CD4-positive, alpha-beta T cell treated with Interleukin-6 at 100 ng/mL for 8 hours (primary cell): ENCODE measurements around the gene NAP1L5.

Experiments used
- DNase-seq: peaks from one replicate; pipeline ENCODE4 v3.0.0-alpha.2; 2020; ENCODE audit warnings: mixed read lengths, low spot score

Gene NAP1L5

DNA sequence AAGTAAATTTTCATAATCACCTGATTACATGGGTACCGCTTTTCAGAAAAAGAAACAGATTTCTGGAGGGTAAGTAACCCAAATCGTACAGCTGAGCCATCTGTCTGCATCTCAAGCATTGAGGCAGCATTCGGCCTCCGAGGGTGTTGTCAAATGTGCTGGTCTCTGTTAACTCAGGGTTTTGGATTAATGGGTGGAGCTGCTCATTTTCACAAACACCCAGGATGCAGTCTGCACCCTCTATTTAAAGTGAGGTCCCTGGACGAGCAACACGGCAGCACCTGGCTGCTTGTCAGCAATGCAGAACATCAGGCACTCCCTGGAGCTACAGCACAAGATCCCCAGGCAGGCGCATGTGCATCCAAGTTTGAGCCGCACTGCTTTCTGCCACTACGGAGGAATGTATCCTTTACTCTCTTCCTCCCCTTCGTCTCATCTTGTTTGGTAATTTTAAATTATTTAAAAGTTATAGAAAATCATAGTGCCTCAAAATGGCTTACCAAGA, 24.7 kb upstream of the NAP1L5 start:
- DNase-seq, result no peak

DNA sequence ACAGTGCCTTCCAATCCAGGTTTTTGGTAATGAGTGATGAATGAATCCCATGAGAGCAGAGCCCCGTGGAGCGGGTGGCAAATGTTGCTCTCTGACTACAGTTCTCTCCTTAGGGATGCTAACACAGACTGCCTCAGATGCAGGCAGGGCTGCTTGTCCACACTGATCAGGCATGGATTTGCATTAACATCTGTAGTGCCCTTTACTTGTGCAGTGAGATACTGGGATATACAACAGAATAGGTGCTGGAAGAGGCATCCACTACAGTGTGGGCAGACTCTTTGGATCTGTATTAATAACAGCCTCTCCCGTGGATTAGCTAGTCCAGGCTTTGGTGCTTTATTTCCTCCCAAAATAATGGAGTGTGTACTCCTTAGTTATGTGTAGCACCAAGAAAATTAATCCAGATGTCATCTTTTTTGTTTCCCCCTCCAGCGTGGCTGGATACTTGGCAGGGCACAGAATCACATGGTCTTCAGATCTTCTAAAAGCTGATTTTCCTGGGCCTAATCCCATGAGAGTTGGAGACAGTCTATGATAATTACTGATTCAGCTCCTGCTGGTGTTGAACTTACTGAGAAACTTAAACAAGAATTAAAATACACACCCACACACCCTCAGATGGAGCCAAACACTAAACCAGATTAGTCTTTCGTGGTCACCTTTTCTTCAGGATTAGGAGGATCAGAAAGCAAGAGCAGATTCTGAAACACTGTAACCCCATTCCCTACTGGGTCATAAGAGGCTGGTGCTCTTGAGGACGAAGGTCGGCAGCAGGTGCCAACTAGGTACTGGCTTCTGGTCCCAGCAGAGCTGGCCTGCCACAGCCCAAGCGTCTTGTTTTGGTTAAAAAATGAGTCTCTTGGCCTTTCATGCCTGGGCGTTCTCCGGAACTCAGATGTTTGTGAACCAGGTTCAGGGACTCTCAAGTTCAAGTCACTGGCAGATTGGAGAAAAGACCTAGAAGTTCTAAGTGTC, 23.1 kb upstream of the NAP1L5 start:
- no peak for DNase-seq

DNA sequence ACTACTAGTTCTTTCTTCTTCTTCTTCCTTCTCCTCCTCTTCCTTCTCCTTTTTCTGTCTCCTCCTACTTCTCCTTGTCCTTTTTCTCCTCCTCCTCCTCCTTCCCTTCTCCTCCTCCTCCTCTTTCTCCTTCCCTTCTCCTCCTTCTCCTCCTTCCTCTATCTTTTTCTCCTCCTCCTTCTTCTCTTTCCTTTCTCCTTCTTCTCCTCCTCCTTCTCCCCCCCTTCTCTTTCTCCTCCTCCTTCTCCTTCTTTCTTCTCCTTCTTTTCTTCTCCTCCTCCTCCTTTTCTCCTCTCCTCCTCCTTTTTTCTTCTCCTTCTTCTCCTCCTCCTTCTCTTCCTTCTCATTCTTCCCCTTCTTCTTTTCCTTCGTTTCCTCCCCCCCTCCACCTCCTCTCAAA, 21.8 kb upstream of the NAP1L5 start:
- DNase-seq, result no peak

DNA sequence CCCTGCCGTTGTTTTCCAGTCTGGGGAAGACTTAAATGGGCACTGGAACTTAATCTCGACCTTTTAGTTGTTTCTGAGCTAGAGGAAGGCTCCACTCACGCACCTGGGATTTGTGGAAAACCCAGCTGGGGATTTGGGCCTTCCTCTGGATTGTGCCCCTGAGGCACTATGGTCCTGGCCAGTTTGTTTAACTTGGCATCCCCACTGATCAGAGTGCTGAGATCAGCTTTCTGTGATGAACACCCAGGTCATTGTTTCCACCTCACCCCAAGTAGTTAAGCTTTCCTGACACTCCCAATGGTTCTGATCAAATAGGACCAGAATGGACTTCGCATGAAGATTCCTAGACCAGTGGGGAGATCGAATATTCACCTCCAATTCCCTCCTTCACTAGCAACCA, 20.5 kb upstream of the NAP1L5 start:
- DNase-seq, result no peak

DNA sequence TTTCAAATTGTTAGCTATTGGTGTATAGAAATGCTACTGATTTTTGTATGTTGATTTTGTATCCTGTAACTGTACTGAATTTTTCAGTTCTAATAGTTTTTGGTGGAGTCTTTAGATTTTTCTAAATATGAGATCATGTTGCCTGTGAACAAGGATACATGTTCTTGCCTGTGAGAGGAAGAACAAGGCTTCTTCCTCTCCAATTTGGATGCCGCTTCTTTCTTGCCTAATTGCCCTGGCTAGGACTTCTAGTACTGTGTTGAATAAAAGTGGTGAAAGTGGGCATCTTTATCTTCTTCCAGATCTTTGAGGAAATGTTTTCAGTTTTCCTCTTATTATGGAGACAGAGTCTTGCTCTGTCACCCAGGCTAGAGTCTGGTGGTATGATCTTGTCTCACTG, 16.2 kb upstream of the NAP1L5 start:
- DNase-seq, result no peak

DNA sequence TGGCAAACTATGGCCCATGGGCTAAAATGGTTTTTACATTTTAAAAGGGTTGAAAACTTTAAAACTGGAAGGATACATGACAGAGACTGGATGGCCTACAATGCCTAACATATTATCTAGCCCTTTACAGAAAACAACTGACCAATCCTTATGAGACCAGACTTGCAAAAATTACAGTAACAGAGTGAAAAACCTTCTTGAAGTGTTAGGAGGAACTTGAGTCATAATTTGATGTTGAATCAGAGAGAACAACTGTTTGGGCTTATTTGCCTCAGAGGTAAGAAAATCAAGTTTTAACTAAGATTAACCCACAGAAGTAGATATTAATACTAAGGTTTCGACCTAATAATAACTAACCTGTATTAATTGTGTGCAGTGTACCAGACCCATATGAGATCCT, 12.4 kb upstream of the NAP1L5 start:
- no peak for DNase-seq

DNA sequence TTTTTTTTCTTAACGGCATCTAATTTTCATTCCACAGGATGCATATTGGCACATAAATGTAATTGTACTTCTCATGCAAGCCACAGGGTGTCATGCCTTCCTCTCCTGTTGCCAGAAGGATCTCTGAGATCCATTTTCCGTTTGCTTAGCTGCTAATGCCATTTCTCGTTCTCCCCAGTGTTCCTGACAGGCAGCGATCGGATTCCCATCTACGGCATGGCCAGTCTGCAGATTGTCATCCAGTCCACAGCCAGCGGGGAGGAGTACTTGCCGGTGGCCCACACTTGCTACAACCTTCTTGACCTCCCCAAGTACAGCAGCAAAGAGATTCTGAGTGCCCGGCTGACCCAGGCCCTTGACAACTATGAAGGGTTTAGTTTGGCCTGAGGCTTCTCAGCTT, 8.9 kb upstream of the NAP1L5 start:
- no peak for DNase-seq

DNA sequence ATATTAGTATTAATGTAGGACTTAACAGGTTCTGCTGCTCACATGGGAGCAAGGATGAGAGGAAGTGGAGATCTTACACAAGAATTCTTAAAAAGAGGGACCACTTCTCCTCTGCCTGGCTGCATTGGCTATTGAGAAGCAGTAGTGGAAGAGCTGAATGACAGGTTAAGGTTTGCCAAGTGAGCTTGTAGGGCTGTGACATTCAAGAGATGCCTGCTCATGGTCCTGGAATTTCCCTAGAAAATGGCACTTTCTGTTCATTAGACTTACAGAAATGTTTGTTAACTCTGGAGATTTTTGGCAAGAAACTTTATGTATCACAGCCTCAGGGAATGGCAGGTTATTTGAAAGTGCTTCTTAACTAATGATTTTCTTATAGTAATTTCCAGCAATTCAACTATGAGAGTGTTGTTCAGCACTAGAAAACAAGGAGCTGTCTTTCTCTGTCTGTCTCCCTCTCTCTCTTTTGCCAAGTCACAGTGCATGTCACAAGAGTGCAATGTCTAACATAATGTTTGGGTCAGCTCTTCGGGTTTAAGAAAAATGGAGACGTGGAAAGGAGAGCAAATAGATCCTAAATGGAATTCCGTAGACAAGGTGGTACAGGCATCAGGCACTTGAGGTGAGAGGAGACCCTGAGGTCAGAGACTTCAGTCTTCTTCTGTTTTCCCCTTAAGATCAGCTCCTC, 8.3 kb upstream of the NAP1L5 start:
- no peak for DNase-seq

DNA sequence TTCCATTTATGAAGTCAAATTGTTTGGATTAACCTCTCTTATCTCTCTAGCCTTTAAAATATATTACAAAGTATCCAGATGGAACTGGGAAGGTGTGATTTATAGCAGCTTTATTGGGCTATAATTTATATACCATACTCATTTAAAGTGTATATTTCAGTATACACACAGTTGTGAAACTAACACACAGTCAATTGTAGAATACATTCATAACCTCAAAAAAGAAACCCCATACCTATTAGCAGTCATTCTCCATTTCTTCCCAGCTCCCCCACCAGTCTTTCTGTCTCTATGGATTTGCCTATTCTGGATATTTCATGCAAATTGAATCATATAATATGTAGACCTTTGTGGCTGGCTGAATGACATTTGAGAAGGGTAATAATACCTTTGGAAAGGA, 7.6 kb upstream of the NAP1L5 start:
- DNase-seq, result no peak

DNA sequence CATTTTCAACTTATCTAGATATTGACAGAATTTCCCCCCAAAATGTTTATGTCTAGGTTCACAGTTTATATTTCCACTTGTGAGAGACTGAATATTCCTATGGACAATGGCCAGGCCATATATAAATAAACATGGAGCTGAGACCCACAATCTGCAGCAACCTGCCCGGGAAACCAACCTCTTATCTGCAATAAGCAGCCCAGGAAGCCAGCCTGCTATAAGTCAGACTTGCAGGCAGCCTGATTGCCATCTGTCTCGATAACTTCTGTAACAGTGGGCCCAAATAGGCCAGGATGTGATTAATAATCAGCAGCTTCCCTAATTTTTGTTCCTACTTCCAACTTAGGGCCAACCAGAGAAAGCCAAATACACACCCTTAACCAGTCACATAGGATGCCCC, 5.2 kb upstream of the NAP1L5 start:
- no peak for DNase-seq

DNA sequence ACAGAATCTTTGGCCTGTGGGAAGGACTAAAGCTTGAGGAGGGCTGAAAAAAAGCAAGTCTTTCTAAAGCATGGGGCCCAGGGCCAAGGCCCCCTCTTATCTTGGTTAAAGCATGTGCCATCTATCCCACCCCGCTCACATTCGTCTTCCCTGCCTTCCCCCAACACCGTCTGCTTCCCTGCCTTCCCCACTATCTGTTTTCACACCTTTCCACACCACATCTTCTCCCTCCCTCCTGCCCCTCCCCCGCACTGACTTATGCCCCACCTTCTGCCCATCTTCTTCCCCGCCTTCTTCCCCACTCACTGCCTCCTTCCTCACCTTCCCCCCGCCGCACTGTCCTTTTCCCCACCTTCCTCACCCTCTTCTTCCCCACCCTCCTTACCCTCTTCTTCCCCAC, 890 bp upstream of the NAP1L5 start:
- DNase-seq, result no peak

DNA sequence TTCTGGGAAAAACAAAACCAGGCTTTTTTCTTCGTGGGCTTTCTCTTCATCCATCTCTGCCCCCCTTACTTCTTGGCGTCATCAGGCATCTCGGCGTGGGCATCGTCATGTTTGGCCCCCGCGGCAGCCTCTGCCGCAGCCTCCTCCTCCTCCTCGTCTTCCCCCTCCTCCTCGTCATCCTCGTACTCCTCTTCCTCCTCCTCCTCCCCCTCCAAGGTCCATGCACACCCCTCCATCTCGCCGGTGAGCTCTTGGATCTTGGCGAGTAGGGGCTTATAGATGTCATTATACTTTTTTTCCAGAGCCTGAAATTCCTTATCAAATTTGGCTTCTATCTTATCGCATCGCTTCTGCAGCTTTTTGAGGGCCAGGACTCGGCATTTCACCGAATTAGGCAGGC, 488 bp downstream of the NAP1L5 start:
- no peak for DNase-seq

DNA sequence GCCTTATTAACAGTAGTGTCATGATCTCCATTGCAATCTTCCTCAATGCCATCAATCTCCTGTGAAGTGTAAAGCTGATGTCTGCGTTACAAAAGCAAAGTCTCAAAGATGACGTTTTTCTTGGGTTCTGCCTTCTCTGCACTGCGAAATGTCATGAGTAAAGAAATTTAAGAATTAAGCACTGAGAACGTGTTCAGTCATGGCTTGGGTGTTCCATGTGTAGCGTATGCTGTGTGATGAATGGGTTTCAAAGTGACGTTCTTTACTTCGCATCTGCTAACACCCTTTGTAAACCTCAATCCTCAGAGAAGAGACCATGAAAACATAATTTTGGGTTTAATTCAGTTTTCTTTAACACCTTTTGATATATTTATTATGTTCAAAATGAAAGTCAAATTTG, 999 bp downstream of the NAP1L5 start:
- DNase-seq, result no peak

DNA sequence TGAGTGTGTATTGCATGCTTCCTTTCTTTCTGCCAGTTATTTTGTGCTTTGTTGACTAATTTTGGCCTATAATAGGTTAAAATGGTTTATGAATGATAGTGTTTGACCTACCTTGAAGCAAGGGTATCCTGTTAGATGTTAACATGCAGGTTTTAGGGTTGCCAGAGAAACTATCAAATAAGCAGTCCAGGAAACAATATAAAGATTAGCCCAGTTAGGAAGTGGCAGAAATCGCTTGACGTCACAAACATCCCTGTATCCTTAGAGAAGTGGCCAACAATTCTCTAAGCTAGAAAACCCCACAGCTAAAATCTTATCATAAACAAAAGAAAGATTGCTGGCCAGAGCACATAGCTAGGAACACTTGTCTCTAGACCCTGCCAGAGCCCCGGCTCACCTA, 3.8 kb downstream of the NAP1L5 start:
- DNase-seq, result no peak

DNA sequence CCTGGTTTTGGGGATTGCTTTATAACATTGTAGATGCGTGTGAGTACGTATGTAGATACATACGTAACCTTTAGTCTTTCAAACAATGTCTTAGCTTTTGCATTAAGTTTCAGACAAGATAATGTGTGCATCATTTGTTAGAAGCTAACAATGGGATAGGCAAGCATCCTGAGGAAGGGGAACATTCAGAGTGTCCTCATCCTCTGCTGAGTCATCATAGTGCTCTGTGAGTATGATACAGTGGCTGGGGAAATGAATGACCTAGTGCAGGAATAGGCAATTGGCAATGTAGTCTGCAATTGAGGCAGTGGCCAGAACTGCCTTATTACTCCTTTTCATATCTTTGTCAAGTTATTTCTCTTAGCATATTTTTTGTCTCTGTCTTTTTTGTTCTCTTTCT, 7.3 kb downstream of the NAP1L5 start:
- no peak for DNase-seq

DNA sequence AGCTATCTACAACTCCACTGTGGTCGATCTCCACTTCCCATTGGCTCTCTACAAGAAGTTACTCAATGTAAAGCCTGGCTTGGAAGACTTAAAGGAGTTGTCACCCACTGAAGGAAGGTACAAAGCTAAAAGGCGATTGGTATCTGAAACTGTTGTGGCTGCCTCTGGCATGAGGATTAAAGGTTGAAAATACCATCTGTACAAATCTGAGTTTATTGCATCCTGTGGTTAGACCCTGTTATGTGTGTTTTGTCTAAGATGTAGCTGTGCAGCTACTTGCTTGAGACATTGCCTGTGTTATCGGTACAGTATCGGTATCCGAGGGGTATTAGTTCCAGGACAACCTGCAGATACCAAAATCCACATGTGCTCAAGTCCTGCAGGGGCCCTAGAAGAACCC, 16.4 kb downstream of the NAP1L5 start:
- DNase-seq, result no peak

DNA sequence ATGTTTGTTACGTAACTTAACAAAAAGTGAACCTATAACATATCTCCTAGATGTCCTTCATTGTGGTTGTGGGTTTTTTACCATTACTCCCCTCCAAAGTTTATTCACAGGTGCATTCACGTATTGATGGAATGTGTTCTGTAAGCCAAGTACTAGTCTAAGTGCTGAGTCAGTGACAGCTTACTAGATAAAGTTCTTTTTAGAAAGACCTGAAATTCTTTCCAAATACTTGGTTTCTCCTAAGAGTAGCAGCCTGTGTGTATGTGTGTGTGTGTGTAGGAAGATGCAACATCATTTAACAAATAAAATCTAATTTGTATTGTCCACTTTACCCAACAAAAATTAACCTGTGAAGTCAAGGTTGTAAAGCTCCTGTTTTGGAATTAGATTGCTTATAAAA, 22.1 kb downstream of the NAP1L5 start:
- DNase-seq, result no peak

DNA sequence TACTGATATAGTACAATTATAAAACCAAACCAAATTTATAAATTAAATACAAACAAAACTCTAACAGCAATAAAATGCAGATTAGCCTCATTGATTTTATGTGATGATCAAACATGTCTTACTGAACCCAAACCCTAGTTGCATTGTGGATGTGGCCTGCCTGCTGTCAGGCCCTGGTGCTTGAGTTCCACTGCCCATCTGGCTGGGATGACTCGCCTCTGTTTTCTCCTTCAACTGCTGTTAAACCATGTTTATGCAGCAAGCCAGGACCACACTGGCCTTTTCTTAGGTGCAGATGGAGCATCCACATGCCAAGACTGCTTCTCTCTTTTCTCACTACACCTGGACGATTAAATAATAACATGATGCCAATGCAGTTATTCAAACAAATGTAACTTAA, 22.6 kb downstream of the NAP1L5 start:
- DNase-seq, result no peak

DNA sequence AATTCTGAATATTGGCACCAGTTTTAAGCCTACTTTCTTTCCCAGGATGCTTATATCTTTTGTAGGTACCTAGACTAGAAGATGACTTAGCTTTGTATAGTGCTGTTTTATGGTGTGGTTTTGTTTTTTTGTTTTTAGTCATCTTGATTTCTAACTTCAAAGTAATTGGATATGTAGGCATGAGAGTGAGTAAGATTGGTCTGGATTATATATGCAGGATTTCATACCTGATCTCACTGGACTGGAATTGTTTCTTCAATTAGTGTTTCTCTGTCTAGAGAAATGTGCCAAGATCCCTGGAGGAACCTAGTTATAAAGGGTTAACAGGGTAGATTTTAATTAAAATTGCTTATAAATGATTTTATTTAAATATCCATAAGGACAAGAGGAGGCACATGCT, 23.1 kb downstream of the NAP1L5 start:
- no peak for DNase-seq

DNA sequence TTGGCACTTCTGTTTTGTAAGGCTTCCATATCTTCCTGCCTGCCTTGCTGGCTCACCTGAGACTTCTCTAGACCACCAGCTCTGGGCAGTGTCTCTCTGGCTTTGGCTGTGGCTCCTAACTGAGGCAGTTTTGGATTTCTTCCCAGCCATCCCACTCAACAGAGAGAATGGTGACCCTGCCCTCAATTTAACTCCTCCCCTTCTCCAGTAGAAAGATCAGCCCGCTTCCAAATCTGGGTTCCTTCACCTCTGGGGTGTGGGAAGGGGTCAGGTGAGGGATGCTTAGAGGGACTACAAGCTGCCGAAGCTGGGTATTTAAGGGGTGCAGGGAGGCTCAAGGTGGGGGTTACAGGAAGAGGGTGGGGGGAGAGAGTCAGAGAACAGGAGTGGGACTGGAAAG, 23.7 kb downstream of the NAP1L5 start:
- no peak for DNase-seq

DNA sequence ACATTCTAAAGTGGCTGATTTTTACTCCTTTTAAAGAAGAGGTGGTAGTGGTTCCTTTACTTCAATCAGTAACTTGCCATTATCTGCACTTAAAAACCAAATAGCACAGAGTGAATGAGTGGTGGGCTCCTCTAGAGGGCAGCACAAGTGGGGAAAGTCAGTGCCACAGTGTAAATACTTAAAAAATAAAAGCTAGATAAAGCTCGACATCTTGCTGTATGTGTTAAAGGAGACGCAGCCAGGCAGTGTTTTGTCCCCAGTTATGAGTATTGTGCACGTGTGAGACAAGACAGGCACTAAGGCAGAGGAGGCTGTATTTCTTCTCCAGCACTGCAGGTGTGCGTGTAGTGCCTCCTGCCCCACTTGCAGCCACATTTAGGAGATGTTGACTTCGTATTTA, 24.6 kb downstream of the NAP1L5 start:
- DNase-seq, result peak; percentile 7

DNA sequence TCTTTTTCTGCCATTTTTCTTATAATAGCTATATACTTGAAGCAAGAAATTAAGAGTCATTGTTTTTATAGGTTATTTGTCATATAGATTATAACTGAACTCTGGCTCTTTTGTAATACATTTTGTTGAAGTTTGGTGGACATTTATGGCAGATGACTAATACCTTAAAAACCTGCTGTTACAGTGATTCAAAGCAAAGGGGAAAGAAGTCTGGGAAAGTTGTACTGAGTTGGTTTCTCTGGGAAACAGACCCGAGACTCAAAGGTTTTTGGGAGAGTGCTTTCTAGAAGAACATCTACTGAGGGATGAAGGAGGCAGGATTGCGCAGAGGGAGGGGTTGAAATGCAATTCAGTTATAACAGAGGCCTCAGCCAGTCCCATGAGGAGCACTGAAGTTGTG, 35.9 kb downstream of the NAP1L5 start:
- no peak for DNase-seq
